ENCODE data around the gene GC.

GRCh38 chr4:71777891-71778290 lies 6.0 kb downstream of the GC start:
- TF ChIP-seq CTCF (IDR thresholded peaks at IDR 0.05) (no peak), POLR2A (IDR thresholded peaks at IDR 0.05) (no peak)
